Kidney capillary endothelial cell (primary cell): ENCODE data around the gene ARMC2.
"Not testable (repeated sequence)": the region's sequence is repeated elsewhere in the genome, so short reads cannot be mapped to it uniquely, and the experiment has no call there.

Experiments used
- DNase-seq: peaks from one replicate; pipeline ENCODE4 v3.0.0-alpha.2; 2018; ENCODE audit warnings: low spot score

ARMC2 gene

DNA sequence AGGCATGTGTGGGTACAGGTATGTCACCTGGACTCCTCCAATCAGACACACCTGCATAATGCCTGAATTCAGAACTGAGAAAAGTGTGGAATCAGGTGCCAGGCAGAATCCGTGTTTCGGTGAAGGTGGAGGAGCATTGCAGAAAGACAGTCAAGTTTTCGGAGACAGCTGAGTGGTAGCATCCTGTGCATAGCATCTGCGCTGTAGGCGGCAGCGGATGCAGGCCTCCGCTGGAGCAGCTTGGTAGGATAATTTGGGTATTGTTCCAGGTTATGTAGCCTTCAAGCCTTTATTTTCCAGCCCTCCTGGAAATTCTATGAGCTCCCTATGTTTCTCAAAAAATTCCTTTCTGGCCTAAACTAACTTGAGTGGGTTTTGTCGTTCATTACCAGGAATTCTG is 15.5 kb upstream of the ARMC2 start:
- DNase-seq: no peak

DNA sequence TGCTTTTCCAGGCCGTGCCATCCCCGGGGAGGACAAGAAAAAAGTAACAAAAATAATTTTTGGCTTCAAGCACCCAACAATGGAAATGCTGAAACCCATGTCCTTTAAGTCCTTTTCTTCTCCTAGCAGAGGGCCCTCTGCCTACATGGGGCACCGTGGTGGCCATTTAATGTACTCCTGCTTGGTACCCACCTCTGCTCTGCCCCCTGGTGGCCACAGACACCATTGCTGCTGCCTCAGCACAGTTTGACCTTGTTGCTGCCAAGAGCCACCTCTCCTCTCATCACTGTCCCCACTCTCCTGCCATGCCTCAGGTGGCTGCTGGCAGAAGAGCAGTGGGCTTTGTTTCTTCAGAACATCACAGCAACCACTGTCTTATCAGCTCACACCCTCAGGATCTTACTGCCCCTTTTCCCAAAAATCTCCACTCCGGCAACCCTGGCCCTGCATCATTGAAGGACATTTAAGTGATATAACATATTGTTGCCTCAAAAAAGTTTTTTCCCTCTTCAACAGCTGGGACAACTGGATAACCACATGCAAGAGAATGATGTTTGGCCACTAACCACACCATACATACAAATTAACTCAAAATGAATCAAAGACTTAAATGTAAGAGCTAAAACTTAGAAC is 12.9 kb upstream of the ARMC2 start:
- DNase-seq: peak; percentile 76

DNA sequence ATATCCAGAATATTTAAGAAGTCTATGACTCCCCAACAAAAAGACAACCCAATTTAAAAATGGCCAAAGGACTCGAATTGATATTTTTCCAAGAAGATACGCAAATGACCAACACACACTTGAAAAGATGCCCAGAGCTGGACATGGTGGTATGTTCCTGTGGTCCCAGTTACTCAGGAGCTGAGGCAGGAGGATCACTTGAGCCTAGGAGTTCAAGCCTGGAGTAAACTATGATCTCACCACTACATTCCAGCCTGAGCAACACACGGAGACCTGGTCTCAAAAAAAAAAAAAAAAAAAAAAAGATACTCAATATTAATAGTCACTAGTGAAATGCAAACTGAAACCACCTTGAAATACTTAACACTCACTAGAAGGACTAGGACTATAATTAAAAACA is 12.2 kb upstream of the ARMC2 start:
- DNase-seq: no peak

DNA sequence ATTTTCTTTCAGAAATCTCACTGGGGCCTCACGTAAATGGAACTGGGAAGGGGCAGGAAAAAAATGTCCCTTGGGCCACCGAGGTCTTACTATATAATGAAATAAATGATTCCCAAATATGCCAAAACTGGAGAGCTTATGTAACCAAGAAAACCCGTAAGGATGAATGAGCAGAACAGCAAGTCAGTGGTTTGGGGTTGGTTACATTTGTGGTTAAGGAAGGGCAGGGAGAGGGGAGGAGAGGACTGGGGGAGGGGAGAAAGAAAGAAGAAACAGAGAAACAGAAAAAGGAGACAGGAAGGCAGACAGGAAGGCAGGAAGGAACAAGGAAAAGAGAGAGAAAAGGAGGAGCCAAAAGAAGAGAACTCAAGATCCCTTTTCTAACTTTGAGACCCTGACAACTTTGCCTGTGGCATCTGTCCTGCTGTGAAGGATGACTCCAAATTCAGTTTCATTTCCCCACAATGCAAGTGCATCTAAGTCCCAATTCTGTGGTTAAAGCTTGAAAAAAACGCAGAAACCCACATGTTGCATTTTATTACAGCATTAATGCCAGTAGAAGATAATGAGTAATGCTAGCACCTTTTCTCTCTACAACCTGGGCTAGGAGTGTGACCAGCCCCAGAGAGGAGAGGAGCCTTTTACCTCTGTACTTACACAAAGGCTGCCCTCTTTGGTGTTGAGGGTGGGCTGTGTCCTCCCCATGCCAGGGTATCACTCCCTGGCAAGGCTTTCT is 10.8 kb upstream of the ARMC2 start:
- DNase-seq: no peak

DNA sequence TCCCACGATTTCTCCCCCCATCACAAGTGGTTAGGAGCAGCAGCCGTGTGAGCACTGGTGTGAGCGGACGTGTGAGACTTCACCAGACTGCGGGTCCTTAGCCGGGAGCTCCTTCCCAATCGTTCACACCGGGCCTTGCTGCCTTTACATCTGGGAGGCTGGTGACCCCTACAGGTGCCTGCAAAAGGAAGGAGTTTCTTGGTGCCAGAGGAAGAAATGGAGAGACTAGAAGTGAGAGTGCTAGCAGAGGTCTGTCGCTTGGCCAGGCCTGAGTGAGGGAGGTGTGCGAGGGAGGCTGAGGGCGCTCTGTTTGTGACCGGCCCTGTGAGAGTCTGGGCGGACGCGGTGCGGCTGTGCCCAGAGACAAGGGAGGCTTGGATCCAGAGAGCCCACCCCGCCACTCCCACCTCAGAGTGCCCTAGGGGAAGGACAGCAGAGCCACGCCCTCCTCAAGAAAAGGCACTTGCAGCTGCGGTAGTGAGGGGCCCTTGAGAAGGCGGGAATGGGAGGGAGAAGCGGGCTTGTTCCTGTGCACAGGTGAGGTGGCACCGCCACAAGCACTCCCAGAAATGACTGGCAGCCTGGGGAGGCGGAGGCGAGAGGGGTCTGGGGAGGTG is 10.0 kb upstream of the ARMC2 start:
- no peak for DNase-seq

DNA sequence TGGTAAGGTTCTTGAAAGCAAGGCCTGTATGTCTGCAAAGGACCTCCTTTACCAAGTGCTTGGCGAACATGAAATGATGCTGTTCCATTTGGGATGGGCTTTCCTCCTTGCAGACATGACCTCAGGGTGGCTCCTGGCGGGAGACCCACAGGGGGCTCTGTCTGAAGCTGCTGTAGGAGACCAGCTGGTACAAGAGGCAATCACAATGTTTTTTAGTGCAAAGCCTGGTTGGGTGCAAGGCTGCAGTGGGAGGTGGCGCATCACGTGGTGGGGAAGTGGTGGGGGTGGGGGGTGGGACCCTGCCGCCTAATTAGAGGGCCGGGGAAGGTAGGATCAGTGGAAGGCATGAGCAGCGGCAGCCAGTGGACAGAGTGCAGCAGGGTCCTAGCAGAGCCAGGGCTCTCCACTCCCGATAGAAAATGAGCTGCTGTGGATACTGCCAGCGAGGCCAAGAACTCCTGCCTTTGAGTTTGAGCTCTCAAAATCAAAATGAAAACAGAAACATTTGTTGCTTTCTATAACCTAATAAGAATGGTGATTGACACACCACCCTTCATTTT is 9.1 kb upstream of the ARMC2 start:
- no peak for DNase-seq

DNA sequence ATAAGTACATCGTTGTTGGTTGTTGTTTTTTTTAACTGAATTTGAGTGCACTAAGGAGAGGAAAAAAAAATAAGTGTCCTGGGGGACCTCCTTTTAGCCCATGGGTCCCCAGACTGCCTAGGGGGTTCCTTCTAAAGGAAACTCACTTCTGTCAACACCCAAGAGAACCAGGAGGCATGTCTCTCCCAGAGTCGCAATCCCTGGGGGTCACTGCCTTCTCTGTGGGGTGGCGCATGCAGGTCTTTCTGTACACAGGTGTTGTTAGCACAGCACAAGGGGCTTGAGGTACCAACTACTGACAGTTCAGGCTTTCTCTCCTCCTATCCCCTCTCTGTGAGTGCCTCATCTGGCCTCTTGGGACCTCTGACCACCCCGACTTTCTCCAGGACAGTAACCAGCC is 7.3 kb upstream of the ARMC2 start:
- DNase-seq: no peak

DNA sequence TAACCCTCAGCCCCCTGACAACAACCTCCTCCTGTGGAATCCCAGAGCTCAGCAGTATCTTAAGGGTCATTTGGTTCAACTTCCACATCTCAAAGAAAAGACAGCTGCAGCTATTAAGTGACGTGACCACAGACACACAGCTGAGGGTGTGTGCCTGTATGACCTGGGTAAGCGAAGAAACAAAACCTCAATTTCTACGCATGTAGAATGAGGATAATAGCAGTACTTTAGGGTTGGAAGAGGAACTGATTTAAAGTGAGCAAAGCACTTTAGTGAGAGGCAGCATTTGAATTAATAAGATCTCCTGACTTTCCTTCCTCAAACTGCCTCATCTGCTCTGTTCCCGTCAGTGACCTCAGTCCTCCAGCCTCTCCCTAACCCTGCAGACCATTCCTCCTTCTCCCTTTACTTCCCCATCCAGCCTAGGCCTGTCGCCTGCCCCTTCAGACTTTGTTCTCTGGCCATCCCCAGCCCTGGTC is 6.8 kb upstream of the ARMC2 start:
- no peak for DNase-seq

DNA sequence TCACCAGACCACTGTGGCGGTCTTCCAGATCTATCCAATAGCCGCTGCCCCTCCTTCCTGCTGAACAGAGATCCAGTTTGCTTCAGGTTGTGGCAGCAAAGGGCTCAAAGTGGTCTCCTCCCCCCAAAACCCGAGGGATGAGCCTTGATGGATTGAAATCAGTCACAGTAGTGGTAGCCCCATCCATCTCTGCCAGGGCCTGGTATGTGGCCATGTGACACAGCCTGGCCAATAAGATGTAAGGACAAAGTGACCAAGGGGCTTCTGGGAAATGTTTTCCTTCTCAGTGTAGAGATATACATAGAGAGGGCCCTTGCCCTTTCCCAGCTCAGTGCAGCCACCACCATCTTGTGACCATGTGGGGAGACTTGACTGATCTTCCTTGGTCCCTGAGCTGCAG is 4.1 kb upstream of the ARMC2 start:
- DNase-seq: no peak

DNA sequence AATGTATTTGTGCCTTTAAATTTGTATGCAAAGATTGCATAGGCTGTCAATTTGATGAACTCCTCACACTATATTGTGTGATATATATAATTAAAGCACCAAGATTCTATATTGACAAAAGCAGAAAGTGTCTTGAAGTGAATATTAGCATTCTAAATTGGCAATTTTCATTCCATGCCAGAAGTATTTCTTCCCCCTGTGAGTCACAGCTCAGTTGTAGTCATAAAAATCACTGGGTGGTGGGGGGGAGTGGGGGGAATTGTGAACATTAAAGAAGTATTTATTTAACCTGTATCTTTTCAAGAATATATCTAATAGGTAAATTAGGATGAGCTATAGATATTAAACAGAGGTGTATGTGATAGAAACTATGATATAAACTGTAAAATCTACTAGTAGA is 3.1 kb upstream of the ARMC2 start:
- DNase-seq: no peak

DNA sequence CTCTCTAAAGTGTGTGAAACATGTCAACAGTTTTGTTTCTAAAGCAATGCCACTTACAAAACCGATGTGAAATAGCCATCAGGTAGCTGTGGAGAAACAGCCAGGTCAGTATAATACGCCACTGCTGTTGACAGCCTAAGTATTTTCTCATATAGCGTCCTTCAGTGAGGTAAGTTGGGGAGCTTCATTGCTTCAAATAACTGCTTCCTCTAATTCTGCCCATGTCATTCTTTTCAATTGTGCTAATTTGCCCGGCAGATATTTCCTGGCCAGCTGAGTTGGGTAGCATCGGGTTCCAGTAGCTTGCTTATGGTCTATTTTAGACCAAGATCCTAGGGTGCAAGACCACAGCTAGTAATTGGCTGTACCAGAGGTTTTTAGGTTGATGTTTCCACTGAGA is 2.1 kb upstream of the ARMC2 start:
- no peak for DNase-seq

DNA sequence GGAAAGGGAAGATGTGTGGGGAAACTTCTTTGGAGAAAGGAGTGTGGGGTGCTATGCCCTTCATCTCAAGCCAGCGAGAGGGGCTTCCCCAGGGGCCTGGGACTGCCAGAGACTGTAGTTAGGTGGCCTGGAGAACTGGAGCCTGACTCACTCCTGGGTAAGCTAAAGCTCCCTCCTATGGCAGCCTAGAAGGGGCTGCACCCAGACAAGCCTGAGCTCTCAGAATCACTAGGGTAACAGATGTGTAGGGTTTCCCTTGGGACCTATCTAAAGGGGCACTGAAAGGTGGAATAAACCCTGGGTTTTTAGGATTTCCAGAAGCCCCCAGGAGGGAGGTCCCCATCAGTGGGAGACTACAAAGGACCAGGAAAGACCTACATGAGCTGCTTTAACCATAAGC is 1.6 kb upstream of the ARMC2 start:
- no peak for DNase-seq

DNA sequence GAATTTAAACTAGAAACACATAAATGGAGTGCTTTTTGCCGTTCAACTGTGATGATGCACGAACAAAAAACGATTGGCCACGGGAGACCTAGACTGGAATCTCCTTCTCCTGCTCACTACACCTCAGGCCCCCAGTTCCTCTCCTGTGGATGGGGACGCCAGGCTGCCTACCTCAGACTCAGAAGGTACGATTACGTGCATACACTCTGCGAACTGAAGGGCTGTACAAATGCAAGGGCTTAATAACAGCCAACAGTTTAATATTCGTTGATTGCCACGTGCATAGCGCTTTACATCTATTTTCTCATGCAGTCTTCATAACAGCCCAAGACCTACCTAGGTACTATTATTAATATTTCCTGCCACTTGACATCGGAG is 495 bp upstream of the ARMC2 start:
- no peak for DNase-seq

DNA sequence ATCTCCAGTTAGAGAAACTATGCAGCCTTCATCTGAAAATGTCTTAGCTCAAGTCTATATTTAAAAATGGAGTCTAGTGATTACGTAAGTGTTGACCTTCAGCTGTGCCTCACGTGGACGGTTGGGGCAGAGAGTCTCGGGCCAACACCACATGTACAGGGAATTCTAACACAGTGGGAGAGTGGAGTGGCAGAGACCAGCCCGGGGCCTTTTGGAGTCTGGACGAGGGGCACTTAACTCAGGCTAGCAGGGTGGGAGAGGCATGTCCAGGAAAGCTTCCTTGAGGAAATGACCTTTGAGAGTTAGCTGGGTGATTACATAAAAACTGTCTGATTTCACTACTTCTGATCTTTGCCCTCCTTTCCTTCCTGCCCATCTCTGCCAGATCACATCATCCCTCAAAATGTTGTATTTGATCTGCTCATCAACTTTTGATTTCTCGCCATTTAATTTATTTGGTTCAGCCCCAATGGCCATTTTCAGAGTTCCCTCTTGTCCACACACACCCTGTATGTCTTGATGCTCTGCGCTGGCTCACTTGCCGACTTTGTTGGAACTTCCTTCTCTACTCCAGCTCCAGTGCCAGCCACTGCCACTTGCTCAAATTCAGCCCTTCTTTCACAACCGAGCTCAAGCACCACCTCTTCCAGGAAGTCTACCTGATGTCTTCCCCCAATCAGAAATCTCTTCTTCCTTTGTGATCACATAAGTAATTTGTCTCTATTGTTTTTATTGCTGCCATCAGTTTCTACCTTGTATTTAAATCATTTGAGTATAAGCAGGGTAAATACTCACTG is 2.6 kb downstream of the ARMC2 start:
- DNase-seq: no peak

DNA sequence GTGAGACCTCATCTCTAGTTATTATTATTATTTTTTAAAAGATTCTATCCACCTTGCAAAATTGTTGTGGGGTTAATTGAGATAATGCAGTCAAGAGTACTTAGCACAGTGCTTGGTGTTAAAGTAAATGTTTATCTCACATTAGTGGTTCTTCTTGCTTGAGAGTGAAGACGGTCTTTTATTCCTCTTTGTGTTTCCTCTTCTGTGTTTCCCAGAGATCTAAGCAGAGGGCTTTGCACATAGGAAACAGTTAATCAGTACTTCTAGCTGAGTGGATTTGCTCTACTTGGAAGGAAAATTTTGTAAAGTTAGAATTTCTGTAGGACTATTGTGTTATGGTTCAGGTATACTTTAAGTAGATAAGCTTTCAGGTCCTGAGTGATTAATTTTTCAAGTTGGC is 3.5 kb downstream of the ARMC2 start:
- no peak for DNase-seq

DNA sequence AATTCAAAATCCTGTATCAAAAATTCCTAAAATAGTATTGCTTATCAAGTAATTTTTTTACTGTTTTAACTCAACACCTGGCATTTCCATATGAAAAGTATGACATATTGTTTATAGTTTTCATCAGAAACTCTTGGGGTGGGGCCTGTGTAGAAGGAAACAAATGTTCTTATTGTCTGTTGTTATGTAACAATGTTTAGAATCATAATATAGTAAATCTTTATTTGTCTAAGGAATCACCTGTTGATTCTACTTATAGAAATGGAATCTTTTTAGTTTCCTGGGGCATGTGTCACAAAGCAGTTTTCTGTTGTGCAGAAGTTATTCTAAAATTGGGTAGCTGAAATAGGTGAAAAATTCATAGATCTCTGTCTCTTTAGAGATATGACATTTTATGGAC is 4.9 kb downstream of the ARMC2 start:
- no peak for DNase-seq

DNA sequence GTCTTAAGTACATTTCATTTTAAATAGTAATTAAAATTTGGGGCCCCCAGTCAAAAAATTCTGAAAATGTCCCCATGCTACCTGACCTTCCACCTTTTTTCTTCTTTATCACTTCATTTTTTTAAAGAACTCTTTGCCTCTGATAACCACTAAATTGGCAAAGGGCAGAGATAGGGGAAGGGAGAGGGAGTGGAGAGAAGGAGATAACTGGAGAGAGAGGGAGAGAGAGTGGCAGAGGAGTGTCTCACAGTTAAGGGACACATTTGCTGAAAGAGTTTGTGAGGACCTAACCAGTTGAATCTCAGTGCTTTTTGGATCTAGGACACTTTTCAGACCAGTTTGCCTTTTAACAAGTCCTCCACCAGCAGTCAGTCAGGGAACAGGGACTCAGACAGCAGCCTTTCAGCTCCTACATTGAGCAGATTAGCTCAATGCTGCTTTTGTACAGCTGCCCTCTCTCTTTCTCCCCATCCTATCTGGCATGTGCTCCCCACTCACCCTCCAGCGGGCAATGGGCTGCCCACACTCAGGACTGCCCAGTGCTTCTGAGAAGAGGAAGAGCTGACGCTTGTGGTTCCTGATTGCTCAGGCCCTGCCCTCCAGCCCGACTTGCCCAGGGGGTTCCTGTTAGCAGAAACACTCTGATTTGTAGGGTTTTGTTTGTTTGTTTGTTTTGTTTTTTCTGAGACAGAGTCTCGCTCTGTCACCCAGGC is 14.4 kb downstream of the ARMC2 start:
- DNase-seq: no peak

DNA sequence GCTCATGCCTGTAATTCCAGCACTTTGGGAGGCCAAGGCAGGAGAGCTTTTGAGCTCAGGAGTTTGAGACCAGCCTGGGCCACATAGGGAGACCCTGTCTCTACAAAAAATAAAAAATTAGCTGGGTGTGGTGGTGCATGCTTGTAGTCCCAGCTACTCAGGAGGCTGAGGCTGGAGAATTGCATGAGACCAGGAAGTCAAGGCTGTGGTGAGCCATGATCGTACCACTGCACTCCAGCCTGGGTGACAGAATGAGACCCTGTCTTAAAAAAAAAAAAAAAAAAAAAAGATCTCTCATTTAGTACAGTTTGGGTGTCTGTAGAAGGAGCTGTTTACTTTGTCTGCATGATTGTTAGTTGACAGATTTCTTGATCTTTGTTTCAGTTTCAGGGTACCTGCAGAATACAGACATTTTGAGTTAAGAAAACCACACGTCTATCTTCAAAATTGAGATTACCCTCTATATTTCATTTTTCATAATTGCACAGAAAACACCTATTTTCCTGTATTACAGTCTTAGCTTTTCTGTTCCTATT is 17.6 kb downstream of the ARMC2 start:
- DNase-seq: not testable (repeated sequence)

DNA sequence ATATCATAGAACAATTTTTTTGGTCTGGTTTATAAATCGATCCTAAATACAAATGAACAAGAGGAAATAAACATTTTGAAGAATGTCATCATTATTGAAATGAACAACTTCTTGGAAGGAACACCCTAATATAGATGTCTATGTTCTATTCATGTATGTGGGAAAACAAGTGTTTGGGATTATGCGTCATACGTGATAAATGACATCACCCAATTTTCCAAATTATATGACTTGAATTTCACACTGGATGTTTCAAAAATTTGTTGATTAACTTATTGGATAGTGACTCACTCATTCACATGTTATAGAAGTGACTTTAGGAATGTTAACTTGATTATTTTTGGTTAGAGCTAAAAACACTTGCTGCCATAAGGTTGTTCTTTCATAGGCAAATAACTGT is 18.6 kb downstream of the ARMC2 start:
- DNase-seq: no peak

DNA sequence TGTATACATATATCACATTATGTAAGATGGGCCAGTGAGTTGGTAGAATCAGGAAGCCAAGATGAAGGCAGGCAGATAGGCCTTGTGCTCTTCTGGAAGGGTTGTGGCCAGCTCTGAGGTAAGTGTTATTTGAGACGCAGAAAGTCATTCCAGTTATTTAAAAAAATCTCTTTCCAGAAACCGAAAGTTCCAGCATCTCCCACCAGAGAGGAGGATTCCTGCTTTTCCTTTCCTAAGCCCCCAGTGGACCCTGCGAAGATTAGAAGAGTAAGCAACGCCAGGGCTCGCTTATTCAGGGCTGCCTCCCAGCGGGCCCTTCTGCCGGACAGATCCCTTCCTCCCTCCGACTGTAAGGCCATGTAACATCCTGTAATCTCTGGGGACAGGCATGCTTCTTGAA is 20.4 kb downstream of the ARMC2 start:
- DNase-seq: no peak

DNA sequence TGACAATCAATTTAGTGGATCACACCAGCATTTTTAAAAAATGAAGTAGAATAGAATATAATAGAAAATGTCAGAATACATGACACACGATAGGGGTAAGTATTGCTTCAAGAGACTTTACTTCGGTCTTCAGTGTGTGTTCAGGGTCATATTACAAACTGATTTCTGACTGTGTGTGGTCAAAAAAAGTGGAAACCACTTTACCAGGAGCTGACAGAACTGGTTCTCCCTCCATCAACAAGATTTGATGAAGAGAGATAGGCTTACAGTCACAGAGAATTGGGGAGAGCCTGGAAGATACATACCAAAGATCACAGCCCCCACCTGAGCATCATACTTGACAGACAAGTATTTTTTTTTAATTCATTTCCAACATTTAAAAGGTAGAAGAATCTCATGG is 21.7 kb downstream of the ARMC2 start:
- no peak for DNase-seq

DNA sequence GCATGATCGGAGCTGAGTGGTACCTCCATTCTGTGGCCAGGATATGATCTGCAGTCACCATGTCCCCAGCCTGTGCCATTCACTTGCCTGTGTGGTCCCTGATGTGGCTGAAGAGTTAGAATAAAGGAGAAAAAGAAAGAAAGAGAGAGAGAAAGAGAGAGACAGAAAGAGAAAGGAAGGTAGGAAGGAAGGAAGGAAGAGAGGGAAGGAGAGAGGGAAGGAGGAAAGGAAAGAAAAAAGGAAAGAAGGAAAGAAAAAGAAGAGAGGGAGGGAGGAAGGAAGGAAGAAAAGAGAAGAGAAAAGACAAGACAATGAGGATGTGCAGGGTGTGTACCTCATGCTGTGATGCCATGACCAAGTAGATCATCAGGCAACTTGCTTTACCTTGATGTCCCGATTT is 22.1 kb downstream of the ARMC2 start:
- DNase-seq: no peak
